NT2/D1 (cell line): ENCODE results near the gene WSCD1.

Source experiments
- SUZ12 ChIP-seq: IDR thresholded peaks from 2 replicates; pipeline ENCODE4 v1.6.1; 2011; ENCODE audit not compliant: insufficient read length, insufficient read depth; ENCODE audit errors: extremely low read depth
- YY1 ChIP-seq: IDR thresholded peaks from 2 replicates; pipeline ENCODE4 v1.6.1; 2011; ENCODE audit not compliant: insufficient read length, insufficient read depth

DNA sequence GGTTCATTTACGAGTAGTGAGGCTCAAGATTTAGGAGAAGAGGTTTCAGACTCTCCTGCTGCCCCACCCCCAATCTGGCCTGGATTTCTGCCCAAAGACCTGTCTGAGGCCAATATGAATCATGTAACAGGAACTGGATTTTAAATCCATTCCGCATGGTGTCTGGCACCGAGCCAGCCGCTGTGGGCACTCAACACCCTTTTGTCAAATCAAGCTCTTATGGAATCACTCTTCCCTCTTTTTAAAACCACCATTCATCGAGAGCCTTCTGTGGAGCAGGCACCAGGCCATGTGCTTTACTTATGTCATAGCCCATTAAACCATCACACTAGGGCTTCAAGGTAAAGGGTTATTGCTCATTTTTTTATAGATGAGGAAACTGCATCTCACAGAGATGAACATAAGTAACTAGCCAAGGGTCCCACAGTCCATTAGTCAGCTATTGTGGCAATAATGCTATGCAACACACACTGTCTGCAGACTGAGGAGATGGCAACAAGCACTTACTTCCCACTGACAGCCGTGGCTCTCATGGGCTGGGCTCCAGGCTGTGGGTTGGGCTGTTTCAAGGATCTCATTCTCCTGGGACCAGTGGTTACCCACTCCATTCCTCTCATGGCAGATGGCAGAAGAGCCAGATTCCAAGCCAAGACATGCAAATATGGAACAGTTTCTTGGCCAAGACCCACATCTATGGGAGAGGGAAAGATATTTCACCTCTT is 93.6 kb downstream of the WSCD1 start:
- no peak for TF ChIP-seq YY1
- TF ChIP-seq SUZ12: no peak
